Measurements from ENCODE around the gene MTREX.

Gene MTREX

GRCh38 chr5:55467862-55468551 lies 160.2 kb downstream of the MTREX start:
- in situ Hi-C loops (cut with MboI; ENCODE audit: low sequenced_read_pairs): no loop called here

GRCh38 chr5:55469839-55470238 lies 162.1 kb downstream of the MTREX start:
- in situ Hi-C loops (cut with MboI; ENCODE audit: low sequenced_read_pairs): no loop called here

DNA sequence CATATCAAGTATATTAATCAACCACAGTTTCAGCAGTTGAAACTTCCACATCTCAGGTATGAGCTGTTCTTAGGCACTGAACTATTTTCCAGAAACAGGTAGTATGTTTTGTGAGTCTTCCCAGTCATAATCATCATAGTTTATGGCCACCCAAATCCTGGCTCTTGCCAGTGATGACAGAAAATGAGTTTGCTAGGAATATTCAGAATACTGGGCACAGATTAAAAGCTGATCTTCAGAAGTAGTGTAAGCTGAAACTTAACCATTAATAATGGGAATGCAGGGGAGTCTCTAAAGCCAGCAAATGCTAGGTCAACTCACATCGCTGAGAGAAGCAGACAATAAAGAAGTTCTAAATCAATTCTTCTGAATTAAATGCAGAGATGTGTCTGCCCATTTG lies 162.5 kb downstream of the MTREX start:
- in situ Hi-C loops (cut with MboI; ENCODE audit: low sequenced_read_pairs): no loop called here

DNA sequence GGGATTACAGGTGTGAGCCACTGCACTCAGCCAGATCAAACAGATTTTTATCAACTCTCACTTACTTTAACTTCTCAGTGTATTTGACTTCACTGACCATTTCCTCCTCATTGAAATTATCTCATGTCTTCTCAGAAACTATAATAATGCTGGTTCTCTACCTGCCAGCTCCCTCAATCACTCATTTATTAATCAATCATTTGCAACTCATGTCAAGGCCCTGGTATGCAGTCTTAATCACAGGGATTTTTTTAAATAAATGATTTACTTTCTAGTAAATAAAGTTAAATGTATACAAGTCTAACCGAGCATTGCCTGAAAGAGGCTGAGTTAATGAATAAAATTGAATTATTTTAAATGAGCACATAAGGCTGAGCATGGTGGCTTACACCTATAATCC lies 163.7 kb downstream of the MTREX start:
- in situ Hi-C loops (cut with MboI; ENCODE audit: low sequenced_read_pairs): no loop called here

DNA sequence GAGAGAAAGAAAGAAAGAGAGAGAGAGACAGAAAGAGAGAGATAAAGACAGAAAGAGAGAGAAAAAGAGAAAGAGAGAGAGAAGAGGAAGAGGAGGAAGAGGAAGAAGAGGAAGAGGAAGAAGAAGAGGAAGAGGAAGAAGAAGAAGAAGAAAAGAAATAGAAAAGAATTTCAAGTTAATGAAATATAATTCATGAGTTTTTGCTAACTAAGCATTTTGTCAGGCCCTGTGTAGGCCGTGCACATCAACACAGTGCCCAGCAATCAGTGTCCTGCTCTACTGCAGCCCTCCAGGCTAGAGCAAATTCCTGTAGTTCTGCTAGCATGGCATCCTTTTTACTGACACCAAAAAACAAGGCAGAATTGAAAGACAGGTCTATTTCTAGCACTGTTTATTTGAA lies 164.9 kb downstream of the MTREX start:
- in situ Hi-C loops (cut with MboI; ENCODE audit: low sequenced_read_pairs): no loop called here

All from HL-60/S4 treated with phorbol 12-myristate 13-acetate at 8.2 ng/mL for 4 days and 3 days (cell line).